CD14-positive monocyte (primary cell): ENCODE data around the gene IMPA2. TPM values are rescaled to one million over a fixed set of nuclear protein-coding genes. Genes with fewer than 3 reads are reported as not detected.

ENCODE experiments used
- DNase-seq, 3 donors: peaks; one replicate each; pipeline ENCODE4 v3.0.0-alpha.2; 2011 to 2022
- H2AFZ ChIP-seq: 2 replicates; pipeline ENCODE4 v1.6.0; 2012; ENCODE audit warnings: mild to moderate bottlenecking, low read depth, low read length, inconsistent platforms; ENCODE audit not compliant: insufficient read depth, poor library complexity, severe bottlenecking
- H3K27ac ChIP-seq, 2 donors: 1 replicate in 1 of 2; 2 replicates in 1 of 2; pipeline ENCODE4 v1.5.1; 2012 to 2013; ENCODE audit warnings: low read length in 2 of 2, control low read depth in 1 of 2, inconsistent platforms in 1 of 2, low read depth in 1 of 2, mild to moderate bottlenecking in 1 of 2
- H3K27me3 ChIP-seq, 2 donors: one replicate each; pipeline versions ENCODE4 v1.6.0 to v1.6.1; 2011 to 2013; ENCODE audit warnings: low read length in 2 of 2; ENCODE audit not compliant: control insufficient read depth in 2 of 2, insufficient read depth in 2 of 2
- H3K36me3 ChIP-seq, 2 donors: replicated peaks in 1 of 2; 1 replicate in 1 of 2; 2 replicates in 1 of 2; pipeline versions ENCODE4 v1.5.1 to v1.6.1; 2012 to 2013; ENCODE audit warnings: low read length in 2 of 2, control low read depth in 1 of 2, inconsistent platforms in 1 of 2, mild to moderate bottlenecking in 1 of 2; ENCODE audit not compliant: insufficient read depth in 2 of 2, control insufficient read depth in 1 of 2
- H3K4me1 ChIP-seq, 2 donors: 1 replicate in 1 of 2; 2 replicates in 1 of 2; pipeline versions ENCODE4 v1.5.1 to v1.6.1; 2012 to 2013; ENCODE audit warnings: low read length in 2 of 2, control low read depth in 1 of 2, inconsistent platforms in 1 of 2, mild to moderate bottlenecking in 1 of 2, moderate library complexity in 1 of 2; ENCODE audit not compliant: insufficient read depth in 2 of 2, control insufficient read depth in 1 of 2
- H3K4me2 ChIP-seq: replicated peaks from 2 replicates; pipeline ENCODE3; 2012; ENCODE audit warnings: low read length, moderate library complexity, mild to moderate bottlenecking; ENCODE audit not compliant: poor library complexity, severe bottlenecking; ENCODE audit errors: extremely low read depth
- H3K4me3 ChIP-seq, 3 experiments: fragments of 200-600 bp in 1 of 3; sonication (generic) in 1 of 3; replicated peaks in 1 of 3; 1 replicate in 2 of 3; 2 replicates in 1 of 3; pipeline ENCODE4 v1.5.1; 2011 to 2013; ENCODE audit warnings: low read length in 3 of 3, mild to moderate bottlenecking in 3 of 3, control low read depth in 2 of 3, low read depth in 2 of 3, inconsistent platforms in 1 of 3, moderate library complexity in 1 of 3
- H3K79me2 ChIP-seq: 2 replicates; pipeline ENCODE4 v1.6.0; 2012; ENCODE audit warnings: mild to moderate bottlenecking, control low read depth, inconsistent platforms, low read length, moderate library complexity; ENCODE audit not compliant: insufficient read depth
- H3K9ac ChIP-seq: 2 replicates; pipeline ENCODE4 v1.6.0; 2017; ENCODE audit warnings: low read length, mild to moderate bottlenecking; ENCODE audit not compliant: insufficient read depth, poor library complexity, severe bottlenecking
- H3K9me3 ChIP-seq, 2 donors: replicated peaks in 1 of 2; 1 replicate in 1 of 2; 2 replicates in 1 of 2; pipeline versions ENCODE4 v1.5.1 to v1.6.1; 2012 to 2013; ENCODE audit warnings: low read length in 2 of 2, control low read depth in 1 of 2; ENCODE audit not compliant: control insufficient read depth in 1 of 2, insufficient read depth in 1 of 2
- H4K20me1 ChIP-seq: 2 replicates; pipeline ENCODE4 v1.6.0; 2012; ENCODE audit warnings: mild to moderate bottlenecking, low read length, control low read depth, moderate library complexity; ENCODE audit not compliant: insufficient read depth
- H3K27ac Mint-ChIP-seq, 7 donors: one replicate each; pipeline ENCODE4 v1.8.0; 2020; ENCODE audit warnings: mild to moderate bottlenecking in 7 of 7, mixed read lengths in 7 of 7, moderate library complexity in 6 of 7, inconsistent platforms in 2 of 7
- H3K27me3 Mint-ChIP-seq, 3 donors: one replicate each; pipeline ENCODE4 v1.8.0; 2021 to 2022; ENCODE audit warnings: low read depth in 3 of 3, mild to moderate bottlenecking in 3 of 3, mixed read lengths in 3 of 3, moderate library complexity in 3 of 3, inconsistent platforms in 1 of 3
- H3K36me3 Mint-ChIP-seq, 2 donors: one replicate each; pipeline ENCODE4 v1.8.0; 2020; ENCODE audit warnings: mixed read lengths in 2 of 2, inconsistent platforms in 1 of 2, mild to moderate bottlenecking in 1 of 2
- H3K4me1 Mint-ChIP-seq: one replicate; pipeline ENCODE4 v1.8.0; 2020; ENCODE audit warnings: mild to moderate bottlenecking, mixed read lengths
- H3K4me3 Mint-ChIP-seq, 2 donors: one replicate each; pipeline ENCODE4 v1.8.0; 2020; ENCODE audit warnings: mild to moderate bottlenecking in 2 of 2, mixed read lengths in 2 of 2, moderate library complexity in 1 of 2
- H3K9me3 Mint-ChIP-seq, 7 donors: one replicate each; pipeline ENCODE4 v1.8.0; 2020 to 2022; ENCODE audit warnings: mixed read lengths in 7 of 7, mild to moderate bottlenecking in 6 of 7, moderate library complexity in 6 of 7, inconsistent platforms in 2 of 7
- CTCF ChIP-seq: fragments of 200-600 bp; IDR thresholded peaks from one replicate; pipeline ENCODE4 v1.8.0; 2022; ENCODE audit warnings: antibody characterized with exemption, mild to moderate bottlenecking
- WGBS: methylation state at CpG from one replicate; pipeline ENCODE4 v1.1.5; 2013; ENCODE audit warnings: missing lambda C conversion rate; ENCODE audit not compliant: insufficient coverage; 5-methylcytosine and 5-hydroxymethylcytosine counted together
- intact Hi-C, 2 donors: fragments of 100-400 bp; cut with micrococcal nuclease; formaldehyde crosslinking; loops; one replicate each; pipeline versions ENCODE4 v1.15.0 to v1.15.1; 2023
- polyA plus RNA-seq, 3 donors: library from polyadenylated mRNA; depleted of rRNA in 1 of 3; unstranded in 2 of 3; stranded (reverse) in 1 of 3; fragments of 300-500 nt in 2 of 3; fragments of >200 nt in 1 of 3; fragmentation: Illumina TruSeq in 2 of 3; gene quantifications; 1 replicate in 2 of 3; 2 replicates in 1 of 3; pipeline ENCODE4 v1.2.3, GENCODE V29; 2012 to 2021

Gene IMPA2
- polyA plus RNA-seq, 3 donors: 97.4 to 186 (median 145) TPM

DNA sequence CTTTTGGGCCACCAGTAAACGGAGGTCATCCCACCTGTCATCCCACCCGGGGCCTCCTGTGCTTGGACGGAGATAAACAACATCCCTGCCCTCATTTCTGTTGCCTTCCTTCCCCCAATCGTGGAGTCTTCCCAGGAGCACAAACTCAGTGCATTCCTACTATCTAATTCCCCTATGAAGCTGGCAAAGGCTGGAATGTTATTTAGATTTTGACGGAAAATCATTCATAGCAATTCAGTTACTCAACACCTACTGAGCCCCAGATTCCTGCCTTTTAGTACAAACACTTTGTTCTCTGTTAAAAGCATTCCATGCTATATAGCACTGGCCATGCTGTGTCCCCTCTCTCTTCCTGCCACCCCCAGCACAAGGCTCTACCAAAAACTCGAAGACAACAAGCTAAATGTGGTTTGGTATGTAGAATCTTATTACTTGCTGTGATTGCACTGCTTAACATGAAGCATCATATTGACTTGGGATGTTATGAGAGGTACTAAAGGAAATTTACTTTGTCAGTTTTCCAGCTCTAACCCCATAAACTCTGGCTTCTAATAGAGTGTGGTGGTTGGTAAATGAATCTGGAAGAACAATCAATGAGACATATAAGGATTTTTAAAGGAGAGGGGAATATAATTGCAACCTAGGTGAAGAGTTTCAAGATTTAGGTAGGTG, 32.3 kb upstream of the IMPA2 start:
- H3K4me3 ChIP-seq: no peak overlapping the region
- Mint-ChIP-seq H3K36me3 (no peaks in the 10 kb centered on the region), H3K4me1 (peaks cover 20% of the 10 kb centered on the region), H3K9me3 (peaks cover 0 to 2% (median 0%) of the 10 kb centered on the region in 7 donors), H3K4me3 (no peak overlapping the region), H3K27me3 (peaks cover 0 to 2% (median 2%) of the 10 kb centered on the region in 3 donors), H3K27ac (no peak overlapping the region)
- H3K36me3 ChIP-seq: no peaks in the 10 kb centered on the region
- H3K27ac ChIP-seq: no peak overlapping the region
- no peak for DNase-seq
- TF ChIP-seq CTCF: no peak
- peaks cover 19 to 22% of the 10 kb centered on the region in 2 donors for H3K4me1 ChIP-seq
- H3K4me2 ChIP-seq: no peak overlapping the region
- H3K27me3 ChIP-seq: no peaks in the 10 kb centered on the region
- 96% methylated on average over 3 of the region's 6 CpGs for WGBS
- intact Hi-C loops: loop anchor here (5.0 kb wide), 1 partner anchor 33 kb away; the partner anchor contains the start of gene IMPA2 (in 2 of the 2)
- H3K79me2 ChIP-seq: no peaks in the 10 kb centered on the region
- H4K20me1 ChIP-seq: no peaks in the 10 kb centered on the region
- H3K9ac ChIP-seq: no peak overlapping the region
- no peak overlapping the region for H2AFZ ChIP-seq
- H3K9me3 ChIP-seq: no peaks in the 10 kb centered on the region

DNA sequence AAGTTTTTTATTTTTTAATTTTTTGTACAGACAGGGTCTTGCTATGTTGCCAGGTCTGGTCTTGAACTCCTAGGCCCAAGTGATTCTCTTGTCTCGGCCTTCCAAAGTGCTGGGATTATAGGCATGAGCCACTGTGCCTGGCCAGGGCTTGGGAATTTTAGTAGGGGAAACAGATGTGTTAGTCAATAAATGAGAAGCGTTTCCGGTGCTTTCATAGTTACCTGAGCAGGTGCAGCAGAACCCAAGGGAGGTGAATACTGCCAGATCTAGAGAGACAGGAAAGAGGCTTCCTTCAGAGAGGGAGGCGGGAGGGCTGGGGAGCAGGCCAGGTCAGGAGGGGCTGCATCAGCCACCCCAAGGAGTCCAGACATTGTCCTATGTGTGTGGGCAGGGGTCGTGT, 30.5 kb upstream of the IMPA2 start:
- no peaks in the 10 kb centered on the region for H3K36me3 Mint-ChIP-seq
- no peak overlapping the region for H3K4me3 ChIP-seq
- DNase-seq: no peak
- no peaks in the 10 kb centered on the region for H3K27me3 ChIP-seq
- H2AFZ ChIP-seq: no peak overlapping the region
- TF ChIP-seq CTCF: no peak
- WGBS: 63% methylated on average over 3 of the region's 5 CpGs
- H3K79me2 ChIP-seq: no peaks in the 10 kb centered on the region
- H4K20me1 ChIP-seq: no peaks in the 10 kb centered on the region
- peaks cover 0 to 7% (median 3%) of the 10 kb centered on the region in 7 donors for H3K9me3 Mint-ChIP-seq
- no peaks in the 10 kb centered on the region for H3K36me3 ChIP-seq
- peaks cover 23% of the 10 kb centered on the region for H3K4me1 Mint-ChIP-seq
- no peak overlapping the region for H3K27ac Mint-ChIP-seq
- intact Hi-C loops: no loop called here
- H3K27me3 Mint-ChIP-seq: peaks cover 0 to 2% (median 2%) of the 10 kb centered on the region in 3 donors
- no peak overlapping the region for H3K9ac ChIP-seq
- H3K9me3 ChIP-seq: no peaks in the 10 kb centered on the region
- H3K4me3 Mint-ChIP-seq: no peak overlapping the region
- no peak overlapping the region for H3K27ac ChIP-seq
- H3K4me1 ChIP-seq: peaks cover 20 to 25% of the 10 kb centered on the region in 2 donors
- no peak overlapping the region for H3K4me2 ChIP-seq
